GM12878 (cell line): ENCODE measurements around the gene DNAAF5. TPM values are rescaled to one million over a fixed set of nuclear protein-coding genes. Genes with fewer than 3 reads are reported as not detected.

ENCODE experiments used
- ATAC-seq: fragments of 200-7000 bp; cut with Tn5 transposase; 3 replicates; pipeline ENCODE4 v1.9.1; 2020; ENCODE audit warnings: mild to moderate bottlenecking, moderate library complexity
- BruUV-seq: library from RNA; stranded (reverse); fragments of 400-500 nt; replicated peaks from 2 replicates; lab custom pipeline; 2021; lab: Mats Ljungman, UMichigan
- CTCF ChIA-PET: fragments of 300-600 bp; sonication (Branson Sonifier 250); formaldehyde crosslinking; extraction: SDS; loops from one replicate; lab custom pipeline; 2021; ENCODE audit warnings: inconsistent platforms; lab: Yijun Ruan, JAX
- POLR2A ChIA-PET: fragments of 350-600 bp; formaldehyde crosslinking; extraction: SDS; loops from one replicate; lab custom pipeline; 2021; ENCODE audit warnings: inconsistent platforms; lab: Charles Lee
- RAD21 ChIA-PET: fragments of 300-600 bp; sonication (Branson Sonifier 250); formaldehyde crosslinking; loops from one replicate; lab custom pipeline; 2023; ENCODE audit warnings: antibody characterized with exemption; ENCODE audit not compliant: unreplicated experiment; lab: Charles Lee
- SMC1A ChIA-PET: fragments of 300-600 bp; sonication (Branson Sonifier 250); formaldehyde crosslinking; loops from one replicate; lab custom pipeline; 2023; ENCODE audit not compliant: unreplicated experiment, uncharacterized antibody; lab: Charles Lee
- DNase-seq: peaks from one replicate; pipeline ENCODE4 v3.0.0-alpha.2; 2011; ENCODE audit warnings: low read depth, low spot score
- FAIRE-seq: peaks from 3 replicates; lab custom pipeline; 2011; peaks lifted over from hg19 to GRCh38; lab: Jason Lieb, UNC
- H2AFZ ChIP-seq: 2 replicates; pipeline ENCODE4 v1.6.0; 2011; ENCODE audit warnings: low read depth, low read length, control low read depth; ENCODE audit not compliant: control insufficient read depth
- H3K27ac ChIP-seq: 2 replicates; pipeline ENCODE4 v1.5.1; 2011; ENCODE audit warnings: control low read depth; ENCODE audit not compliant: control insufficient read depth, insufficient read depth
- H3K27me3 ChIP-seq, 2 experiments: replicated peaks in 1 of 2; 2 replicates each; pipeline versions ENCODE4 v1.6.0 to v1.6.1; 2011; ENCODE audit warnings: low read length in 1 of 2; ENCODE audit not compliant: control insufficient read depth in 2 of 2, insufficient read depth in 2 of 2
- H3K36me3 ChIP-seq, 2 experiments: 2 replicates each; pipeline ENCODE4 v1.5.1; 2011; ENCODE audit warnings: low read length in 1 of 2; ENCODE audit not compliant: control insufficient read depth in 2 of 2, insufficient read depth in 2 of 2
- H3K4me1 ChIP-seq: 2 replicates; pipeline ENCODE4 v1.6.1; 2011; ENCODE audit warnings: mild to moderate bottlenecking, low read length, moderate library complexity, mixed read lengths; ENCODE audit not compliant: control insufficient read depth, insufficient read depth
- H3K4me2 ChIP-seq: 2 replicates; pipeline ENCODE4 v1.6.0; 2011; ENCODE audit warnings: control low read depth; ENCODE audit not compliant: control insufficient read depth, insufficient read depth
- H3K4me3 ChIP-seq: fragments of 200-600 bp; sonication (generic); 2 replicates; pipeline ENCODE4 v1.5.1; 2016
- H3K79me2 ChIP-seq: 2 replicates; pipeline ENCODE4 v1.6.0; 2011; ENCODE audit warnings: low read length; ENCODE audit not compliant: control insufficient read depth, insufficient read depth
- H3K9ac ChIP-seq: 2 replicates; pipeline ENCODE4 v1.8.0; 2011; ENCODE audit warnings: low read length, control low read depth, mixed read lengths; ENCODE audit not compliant: control insufficient read depth, insufficient read depth
- H3K9me3 ChIP-seq: replicated peaks from 3 replicates; pipeline ENCODE4 v1.5.1; 2011; ENCODE audit warnings: mild to moderate bottlenecking, low read length; ENCODE audit not compliant: control insufficient read depth, insufficient read depth
- H4K20me1 ChIP-seq: 2 replicates; pipeline ENCODE4 v1.6.0; 2011; ENCODE audit not compliant: control insufficient read depth, insufficient read depth
- CHD2 ChIP-seq: IDR thresholded peaks from 2 replicates; pipeline ENCODE4 v1.6.1; 2011; ENCODE audit warnings: low read depth, low read length, improper control_type of control experiment, borderline replicate concordance
- FOS ChIP-seq: IDR thresholded peaks from 3 replicates; pipeline ENCODE4 v1.6.1; 2011; ENCODE audit warnings: borderline replicate concordance; ENCODE audit not compliant: insufficient read length; ENCODE audit errors: extremely low read depth
- NBN ChIP-seq: fragments of 450-650 bp; IDR thresholded peaks from 2 replicates; pipeline ENCODE4 v1.6.1; 2016
- NR2C1 ChIP-seq: fragments of 450-650 bp; IDR thresholded peaks from 2 replicates; pipeline ENCODE4 v1.6.1; 2017; ENCODE audit warnings: antibody characterized with exemption, mild to moderate bottlenecking, moderate library complexity
- SKIL ChIP-seq: fragments of 450-650 bp; IDR thresholded peaks from 2 replicates; pipeline ENCODE4 v1.6.1; 2017; ENCODE audit warnings: mild to moderate bottlenecking, low read depth, inconsistent platforms; ENCODE audit not compliant: poor library complexity, severe bottlenecking
- SMAD5 ChIP-seq: IDR thresholded peaks from 2 replicates; pipeline ENCODE4 v1.6.1; 2016; ENCODE audit warnings: antibody characterized with exemption, low read depth
- ZNF274 ChIP-seq: IDR thresholded peaks from one replicate; pipeline ENCODE4 v1.8.0; 2011; ENCODE audit not compliant: insufficient read length, insufficient read depth
- ZNF622 ChIP-seq: fragments of 450-650 bp; IDR thresholded peaks from 2 replicates; pipeline ENCODE4 v1.6.1; 2017; ENCODE audit warnings: mild to moderate bottlenecking, inconsistent platforms
- WGBS: methylation state at CpG from one replicate; pipeline ENCODE4 v1.1.6; 2016; ENCODE audit warnings: low lambda C conversion rate; ENCODE audit not compliant: insufficient replicate concordance, insufficient coverage; ENCODE audit errors: missing lambda C conversion rate; 5-methylcytosine and 5-hydroxymethylcytosine counted together
- in situ Hi-C: fragments of 300-500 bp; cut with MboI; formaldehyde crosslinking; loops from 9 replicates; pipeline ENCODE4 v1.14.3; 2018; ENCODE audit warnings: mixed read lengths
- intact Hi-C: fragments of 100-400 bp; cut with micrococcal nuclease; formaldehyde crosslinking; loops from one replicate; pipeline ENCODE4 v1.14.2; 2022; ENCODE audit not compliant: unreplicated experiment
- polyA plus RNA-seq, 11 experiments: library from polyadenylated mRNA; depleted of rRNA in 4 of 11; unstranded in 6 of 11; stranded (reverse) in 5 of 11; fragments of >200 nt; fragmentation: Nextera tagmentation in 4 of 11; fragmentation: Illumina TruSeq in 1 of 11; extraction: Ambion mirVana in 4 of 11; extraction: Trizol in 1 of 11; gene quantifications; 1 replicate in 1 of 11; 2 replicates in 10 of 11; pipeline versions ENCODE4 v1.2.1 to v1.2.3, GENCODE V29; 2011 to 2016; ENCODE audit warnings: inconsistent platforms in 2 of 11, missing spikeins in 2 of 11, low read depth in 1 of 11
- total RNA-seq, 4 experiments: library from RNA; depleted of rRNA in 3 of 4; stranded (reverse); fragments of >200 nt in 3 of 4; fragmentation: Illumina TruSeq in 1 of 4; extraction: Trizol in 1 of 4; gene quantifications; 2 replicates each; pipeline versions ENCODE4 v1.2.1 to v1.2.3, GENCODE V29; 2013 to 2021

Gene DNAAF5
- total and polyA plus RNA-seq, 10 of the 15 experiments (the other 5 are each of a cell fraction or from before 2014, with no cell fraction given), result 1.8 to 38.3 (median 9.2) TPM

- ChIA-PET CTCF (no interaction called here), POLR2A (no interaction called here), SMC1A (no interaction called here), RAD21 (interaction anchor here (1.0 to 1.5 kb wide), 2 partner anchors 125 to 407 kb away, joined by 3 read pairs; no protein-coding TSS in a partner anchor)
- FAIRE-seq (no peak), DNase-seq (no peak), ATAC-seq (no peak)
- 92% methylated on average over 29 of the region's 29 CpGs for WGBS
- BruUV-seq, result no TSS peak
- H3K4me2 ChIP-seq, result no peak overlapping the region
- intact Hi-C loops (no loop called here), in situ Hi-C loops (no loop called here)
- H3K27ac ChIP-seq, result no peak overlapping the region
- no peak overlapping the region for H3K9ac ChIP-seq
- H4K20me1 ChIP-seq, result no peaks in the 10 kb centered on the region
- H3K79me2 ChIP-seq, result peaks cover 29% of the 10 kb centered on the region
- TF ChIP-seq NBN (no peak), NR2C1 (no peak), ZNF622 (no peak), SKIL (no peak), CHD2 (no peak), FOS (no peak), SMAD5 (no peak), ZNF274 (no peak)
- H3K4me1 ChIP-seq, result peaks cover 14% of the 10 kb centered on the region
- H3K36me3 ChIP-seq, result no peaks in the 10 kb centered on the region; a peak in 1 of 4 replicates
- H2AFZ ChIP-seq, result no peak overlapping the region
- no peak overlapping the region for H3K4me3 ChIP-seq
- H3K27me3 ChIP-seq, result no peaks in the 10 kb centered on the region
- peaks cover 8% of the 10 kb centered on the region; the same call in 2 of the 3 replicates for H3K9me3 ChIP-seq
Observed at GRCh38 chr7:729140-730000, 2.9 kb downstream of the DNAAF5 start.
